DND-41 (cell line): ENCODE data around the gene SAMD4B.

Experiments used
- CTCF ChIP-seq: IDR thresholded peaks from 2 replicates; pipeline ENCODE4 v1.5.1; 2012; ENCODE audit warnings: borderline replicate concordance, low read length, moderate library complexity, mild to moderate bottlenecking; ENCODE audit not compliant: poor library complexity, severe bottlenecking; ENCODE audit errors: extremely low read depth
- EZH2 ChIP-seq: IDR thresholded peaks from 3 replicates; pipeline ENCODE4 v1.6.1; 2012; ENCODE audit warnings: borderline replicate concordance, low read depth, mild to moderate bottlenecking, moderate library complexity, low read length, inconsistent platforms; ENCODE audit not compliant: severe bottlenecking

GRCh38 chr19:39342647-39343305, 555 bp downstream of the SAMD4B start:
- no peak for TF ChIP-seq CTCF
- TF ChIP-seq EZH2, result no peak
